ENCODE data around the gene CEP112. TPM values are rescaled to one million over a fixed set of nuclear protein-coding genes. Genes with fewer than 3 reads are reported as not detected.

CEP112 gene
- total RNA-seq, 1 donor from 2014 or later = 13.9 TPM

DNA sequence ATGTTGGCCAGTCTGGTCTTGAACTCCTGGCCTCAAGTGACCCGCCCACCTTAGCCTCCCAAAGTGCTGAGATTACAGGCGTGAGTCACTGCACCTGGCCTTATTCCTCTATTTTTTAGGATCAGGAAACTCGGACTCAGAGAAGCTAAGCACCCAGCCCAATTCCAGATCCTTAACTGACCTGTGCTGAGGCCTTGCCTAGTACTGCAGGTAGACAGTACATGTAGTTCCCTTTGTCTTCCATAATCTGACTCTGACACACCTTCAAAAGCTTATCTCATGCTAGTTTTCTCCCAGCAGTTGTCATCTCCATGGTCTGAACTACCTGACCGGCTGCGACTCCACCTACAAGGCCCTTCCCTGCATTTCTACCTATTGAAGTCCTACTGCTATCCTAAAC, 564.8 kb downstream of the CEP112 start:
- FAIRE-seq (no peak), DNase-seq (ENCODE audit: low read depth) (no peak)
- Mint-ChIP-seq H3K27ac (ENCODE audit: unreplicated experiment) (no peak overlapping the region), H3K4me3 (ENCODE audit: unreplicated experiment) (no peak overlapping the region), H3K27me3 (ENCODE audit: low read depth, unreplicated experiment) (peaks cover 1% of the 10 kb centered on the region), H3K9me3 (ENCODE audit: unreplicated experiment) (no peaks in the 10 kb centered on the region), H3K36me3 (ENCODE audit: low read depth, unreplicated experiment) (peaks cover 6% of the 10 kb centered on the region), H3K4me1 (ENCODE audit: low read depth, unreplicated experiment) (peaks cover 12% of the 10 kb centered on the region)
- TF ChIP-seq, protein P1, sequence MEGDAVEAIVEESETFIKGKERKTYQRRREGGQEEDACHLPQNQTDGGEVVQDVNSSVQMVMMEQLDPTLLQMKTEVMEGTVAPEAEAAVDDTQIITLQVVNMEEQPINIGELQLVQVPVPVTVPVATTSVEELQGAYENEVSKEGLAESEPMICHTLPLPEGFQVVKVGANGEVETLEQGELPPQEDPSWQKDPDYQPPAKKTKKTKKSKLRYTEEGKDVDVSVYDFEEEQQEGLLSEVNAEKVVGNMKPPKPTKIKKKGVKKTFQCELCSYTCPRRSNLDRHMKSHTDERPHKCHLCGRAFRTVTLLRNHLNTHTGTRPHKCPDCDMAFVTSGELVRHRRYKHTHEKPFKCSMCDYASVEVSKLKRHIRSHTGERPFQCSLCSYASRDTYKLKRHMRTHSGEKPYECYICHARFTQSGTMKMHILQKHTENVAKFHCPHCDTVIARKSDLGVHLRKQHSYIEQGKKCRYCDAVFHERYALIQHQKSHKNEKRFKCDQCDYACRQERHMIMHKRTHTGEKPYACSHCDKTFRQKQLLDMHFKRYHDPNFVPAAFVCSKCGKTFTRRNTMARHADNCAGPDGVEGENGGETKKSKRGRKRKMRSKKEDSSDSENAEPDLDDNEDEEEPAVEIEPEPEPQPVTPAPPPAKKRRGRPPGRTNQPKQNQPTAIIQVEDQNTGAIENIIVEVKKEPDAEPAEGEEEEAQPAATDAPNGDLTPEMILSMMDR (IDR thresholded peaks at IDR 0.05; ENCODE audit: insufficient read depth, low read depth, low read length) = no peak
- TF ChIP-seq EZH2 (IDR thresholded peaks at IDR 0.05; ENCODE audit: insufficient read depth, low read length) = no peak
- Histone ChIP-seq H3K9ac (ENCODE audit: low read length) (no peak overlapping the region), H3K9me3 (ENCODE audit: insufficient read depth, low read depth, low read length) (no peaks in the 10 kb centered on the region), H2AFZ (ENCODE audit: low read depth, low read length) (no peak overlapping the region), H3K27me3 (ENCODE audit: insufficient read depth, low read length) (peaks cover 2% of the 10 kb centered on the region), H3K27ac (ENCODE audit: low read depth, low read length) (no peak overlapping the region), H3K4me2 (ENCODE audit: low read length) (no peak overlapping the region), H3K79me2 (ENCODE audit: insufficient read depth, low read length) (no peaks in the 10 kb centered on the region), H4K20me1 (ENCODE audit: insufficient read depth, low read length) (no peaks in the 10 kb centered on the region), H3K4me1 (ENCODE audit: insufficient read depth, low read length) (peaks cover 19% of the 10 kb centered on the region), H3K36me3 (ENCODE audit: insufficient read depth, low read length) (no peaks in the 10 kb centered on the region), H3K4me3 (ENCODE audit: insufficient read depth, low read depth, low read length) (no peak overlapping the region)

DNA sequence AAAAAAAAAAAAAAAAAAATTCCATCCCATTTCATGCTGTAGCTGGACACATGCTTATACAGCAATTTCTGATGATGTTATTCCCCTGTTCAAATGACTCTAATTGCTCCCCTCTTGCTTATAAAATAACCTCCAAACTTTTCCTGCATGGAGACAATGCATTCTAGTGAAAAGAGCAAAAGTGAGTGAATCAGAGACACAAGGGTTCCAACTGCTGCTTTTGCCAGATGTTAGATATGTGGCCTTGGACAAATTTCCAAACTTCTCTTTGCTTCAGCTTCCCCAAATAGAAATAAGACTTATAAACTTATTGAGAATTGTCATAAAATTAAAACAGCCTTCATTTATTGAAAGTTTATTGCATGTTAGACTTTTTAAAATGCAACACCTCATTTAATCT, 565.5 kb downstream of the CEP112 start:
- H3K9ac ChIP-seq (ENCODE audit: low read length) = no peak overlapping the region
- H3K27me3 ChIP-seq (ENCODE audit: insufficient read depth, low read length) = peaks cover 2% of the 10 kb centered on the region
- Mint-ChIP-seq H3K9me3 (ENCODE audit: unreplicated experiment) (no peaks in the 10 kb centered on the region), H3K36me3 (ENCODE audit: low read depth, unreplicated experiment) (peaks cover 6% of the 10 kb centered on the region), H3K4me3 (ENCODE audit: unreplicated experiment) (no peak overlapping the region), H3K4me1 (ENCODE audit: low read depth, unreplicated experiment) (peaks cover 12% of the 10 kb centered on the region), H3K27ac (ENCODE audit: unreplicated experiment) (no peak overlapping the region), H3K27me3 (ENCODE audit: low read depth, unreplicated experiment) (peaks cover 1% of the 10 kb centered on the region)
- H3K27ac ChIP-seq (ENCODE audit: low read depth, low read length) = no peak overlapping the region
- no peaks in the 10 kb centered on the region for H4K20me1 ChIP-seq (ENCODE audit: insufficient read depth, low read length)
- DNase-seq (ENCODE audit: low read depth) (no peak), FAIRE-seq (no peak)
- H3K36me3 ChIP-seq (ENCODE audit: insufficient read depth, low read length) = no peaks in the 10 kb centered on the region
- H3K4me2 ChIP-seq (ENCODE audit: low read length) = no peak overlapping the region
- H3K9me3 ChIP-seq (ENCODE audit: insufficient read depth, low read depth, low read length) = no peaks in the 10 kb centered on the region
- no peak overlapping the region for H2AFZ ChIP-seq (ENCODE audit: low read depth, low read length)
- peaks cover 19% of the 10 kb centered on the region for H3K4me1 ChIP-seq (ENCODE audit: insufficient read depth, low read length)
- no peaks in the 10 kb centered on the region for H3K79me2 ChIP-seq (ENCODE audit: insufficient read depth, low read length)
- no peak for TF ChIP-seq EZH2 (IDR thresholded peaks at IDR 0.05; ENCODE audit: insufficient read depth, low read length)
- no peak overlapping the region for H3K4me3 ChIP-seq (ENCODE audit: insufficient read depth, low read depth, low read length)

DNA sequence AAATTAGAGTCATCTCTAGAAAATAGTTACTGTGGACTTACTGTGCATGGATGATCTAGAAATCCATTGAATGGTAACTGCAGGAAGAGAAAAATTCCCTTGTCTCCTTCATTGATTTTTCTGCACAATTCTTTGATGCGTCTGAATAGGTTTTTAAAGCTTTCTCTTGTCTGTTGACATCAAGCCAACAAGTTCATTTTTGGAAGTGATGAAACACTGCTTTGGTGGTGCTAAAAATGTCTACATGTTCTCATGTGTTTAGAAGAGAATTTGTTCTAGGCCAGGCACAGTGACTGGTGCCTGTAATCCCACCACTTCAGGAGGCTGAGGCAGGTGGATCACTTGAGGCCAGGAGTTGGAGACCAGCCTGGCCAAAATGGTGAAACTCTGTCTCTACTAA, 573.4 kb downstream of the CEP112 start:
- DNase-seq (ENCODE audit: low read depth) = no peak
- no peak overlapping the region for H3K27ac ChIP-seq (ENCODE audit: low read depth, low read length)
- H3K27me3 Mint-ChIP-seq (ENCODE audit: low read depth, unreplicated experiment) = no peaks in the 10 kb centered on the region
- TF ChIP-seq, protein P1 (IDR thresholded peaks at IDR 0.05; ENCODE audit: insufficient read depth, low read depth, low read length) = no peak
- H3K27me3 ChIP-seq (ENCODE audit: insufficient read depth, low read length) = no peaks in the 10 kb centered on the region
- no peaks in the 10 kb centered on the region for H3K9me3 Mint-ChIP-seq (ENCODE audit: unreplicated experiment)
- H3K9ac ChIP-seq (ENCODE audit: low read length) = no peak overlapping the region
- no peak overlapping the region for H2AFZ ChIP-seq (ENCODE audit: low read depth, low read length)
- H3K36me3 ChIP-seq (ENCODE audit: insufficient read depth, low read length) = no peaks in the 10 kb centered on the region
- peaks cover 1% of the 10 kb centered on the region for H3K36me3 Mint-ChIP-seq (ENCODE audit: low read depth, unreplicated experiment)
- no peak for FAIRE-seq
- no peaks in the 10 kb centered on the region for H4K20me1 ChIP-seq (ENCODE audit: insufficient read depth, low read length)
- no peak overlapping the region for H3K4me3 Mint-ChIP-seq (ENCODE audit: unreplicated experiment)
- H3K4me3 ChIP-seq (ENCODE audit: insufficient read depth, low read depth, low read length) = no peak overlapping the region
- H3K9me3 ChIP-seq (ENCODE audit: insufficient read depth, low read depth, low read length) = no peaks in the 10 kb centered on the region
- no peaks in the 10 kb centered on the region for H3K79me2 ChIP-seq (ENCODE audit: insufficient read depth, low read length)
- H3K4me1 Mint-ChIP-seq (ENCODE audit: low read depth, unreplicated experiment) = no peaks in the 10 kb centered on the region
- no peak overlapping the region for H3K27ac Mint-ChIP-seq (ENCODE audit: unreplicated experiment)
- H3K4me1 ChIP-seq (ENCODE audit: insufficient read depth, low read length) = no peaks in the 10 kb centered on the region
- H3K4me2 ChIP-seq (ENCODE audit: low read length) = no peak overlapping the region

Data from astrocyte (in vitro differentiated cells and primary cell).